Smooth muscle cell (in vitro differentiated cells): ENCODE measurements around the gene EXOSC5. TPM values are rescaled to one million over a fixed set of nuclear protein-coding genes. Genes with fewer than 3 reads are reported as not detected.

Source experiments
- DNase-seq: peaks from one replicate; lab custom pipeline; 2025; ENCODE audit not compliant: unreplicated experiment; lab: John Stamatoyannopoulos, UW
- H2AFZ ChIP-seq: fragments of 200-600 bp; sonication (generic); 2 replicates; pipeline ENCODE4 v1.6.0; 2016; ENCODE audit warnings: antibody characterized with exemption, low read depth, mild to moderate bottlenecking
- H3F3A ChIP-seq: fragments of 200-600 bp; sonication (generic); 2 replicates; pipeline ENCODE4 v1.6.0; 2017; ENCODE audit warnings: antibody characterized with exemption, low read depth
- H3K27ac ChIP-seq: fragments of 200-600 bp; sonication (generic); 2 replicates; pipeline ENCODE4 v1.5.1; 2016; ENCODE audit warnings: low read depth, mild to moderate bottlenecking
- H3K27me3 ChIP-seq: fragments of 200-600 bp; sonication (generic); 2 replicates; pipeline ENCODE4 v1.6.1; 2016; ENCODE audit warnings: low read depth, mild to moderate bottlenecking
- H3K36me3 ChIP-seq: fragments of 200-600 bp; sonication (generic); 2 replicates; pipeline ENCODE4 v1.5.1; 2016; ENCODE audit warnings: low read depth
- H3K4me1 ChIP-seq: fragments of 200-600 bp; sonication (generic); 2 replicates; pipeline ENCODE4 v1.5.1; 2016; ENCODE audit warnings: low read depth
- H3K4me2 ChIP-seq: fragments of 200-600 bp; sonication (generic); 2 replicates; pipeline ENCODE4 v1.6.0; 2016; ENCODE audit warnings: mild to moderate bottlenecking
- H3K4me3 ChIP-seq: fragments of 200-600 bp; sonication (generic); 2 replicates; pipeline ENCODE4 v1.5.1; 2016; ENCODE audit warnings: mild to moderate bottlenecking
- H3K79me2 ChIP-seq: fragments of 200-600 bp; sonication (generic); 2 replicates; pipeline ENCODE4 v1.6.0; 2016; ENCODE audit warnings: low read depth, mild to moderate bottlenecking
- H3K9ac ChIP-seq: fragments of 200-600 bp; sonication (generic); 2 replicates; pipeline ENCODE4 v1.6.0; 2016; ENCODE audit warnings: low read depth
- H3K9me3 ChIP-seq: fragments of 200-600 bp; sonication (generic); replicated peaks from 2 replicates; pipeline ENCODE4 v1.5.1; 2016; ENCODE audit warnings: low read depth
- H4K20me1 ChIP-seq: fragments of 200-600 bp; sonication (generic); 2 replicates; pipeline ENCODE4 v1.6.0; 2016; ENCODE audit warnings: low read depth
- CTCF ChIP-seq: fragments of 200-600 bp; sonication (generic); IDR thresholded peaks from 2 replicates; pipeline ENCODE4 v1.5.1; 2017; ENCODE audit warnings: borderline replicate concordance, mild to moderate bottlenecking, antibody characterized with exemption; ENCODE audit not compliant: insufficient read depth, poor library complexity, severe bottlenecking
- WGBS: methylation state at CpG from one replicate; pipeline ENCODE4 v1.1.7; 2016; ENCODE audit warnings: low lambda C conversion rate; 5-methylcytosine and 5-hydroxymethylcytosine counted together
- polyA plus RNA-seq: library from polyadenylated mRNA; unstranded; fragments of >200 nt; fragmentation: Nextera tagmentation; extraction: Ambion mirVana; gene quantifications from 2 replicates; pipeline ENCODE4 v1.2.1, GENCODE V29; 2016
- total RNA-seq: library from RNA; depleted of rRNA; stranded (reverse); fragments of >200 nt; gene quantifications from 2 replicates; pipeline ENCODE4 v1.2.3, GENCODE V29; 2014

Gene EXOSC5
- total and polyA plus RNA-seq, 2 experiments from 2014 or later, result 5.4 to 19.5 TPM

GRCh38 chr19:41414461-41414860, 17.3 kb upstream of the EXOSC5 start:
- H3K4me2 ChIP-seq, result no peak overlapping the region
- no peaks in the 10 kb centered on the region for H3K79me2 ChIP-seq
- H3K36me3 ChIP-seq, result no peaks in the 10 kb centered on the region
- H3K27ac ChIP-seq, result no peak overlapping the region
- no peaks in the 10 kb centered on the region for H3K4me1 ChIP-seq
- H3K27me3 ChIP-seq, result no peaks in the 10 kb centered on the region
- no peak overlapping the region for H2AFZ ChIP-seq
- H3F3A ChIP-seq, result no peaks in the 10 kb centered on the region
- WGBS, result 91% methylated on average over 9 of the region's 9 CpGs
- no peak overlapping the region for H3K9ac ChIP-seq
- DNase-seq, result no peak
- no peak overlapping the region for H3K4me3 ChIP-seq
- no peaks in the 10 kb centered on the region for H3K9me3 ChIP-seq
- H4K20me1 ChIP-seq, result no peaks in the 10 kb centered on the region
- no peak for TF ChIP-seq CTCF

DNA sequence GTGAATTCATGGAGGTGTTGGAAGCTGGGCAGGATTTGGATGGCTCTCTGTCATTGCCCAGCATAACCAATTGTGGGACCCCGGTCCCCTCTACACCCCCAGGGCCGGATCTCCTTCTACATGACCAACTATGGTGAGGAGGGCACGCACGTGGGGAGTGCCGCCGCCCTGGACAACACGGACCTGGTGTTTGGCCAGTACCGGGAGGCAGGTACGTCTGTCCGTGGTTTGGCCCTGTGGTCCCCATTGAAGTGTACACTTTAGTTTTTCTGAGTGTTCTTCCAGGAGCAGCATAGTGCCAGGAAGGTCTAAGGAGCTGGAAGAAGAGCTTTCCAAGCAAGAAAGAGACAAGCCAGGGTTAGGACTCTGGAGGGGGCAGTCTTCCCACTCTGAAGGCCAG, 16.8 kb upstream of the EXOSC5 start:
- no peaks in the 10 kb centered on the region for H3K9me3 ChIP-seq
- WGBS, result 96% methylated on average over 10 of the region's 10 CpGs

GRCh38 chr19:41412953-41413352, 15.8 kb upstream of the EXOSC5 start:
- Histone ChIP-seq H3K4me3 (no peak overlapping the region), H3F3A (no peaks in the 10 kb centered on the region), H3K36me3 (no peaks in the 10 kb centered on the region), H3K27ac (no peak overlapping the region), H3K9ac (no peak overlapping the region), H3K4me2 (no peak overlapping the region), H3K27me3 (no peaks in the 10 kb centered on the region), H3K79me2 (no peaks in the 10 kb centered on the region), H4K20me1 (peaks cover 8% of the 10 kb centered on the region), H3K4me1 (no peaks in the 10 kb centered on the region), H3K9me3 (no peaks in the 10 kb centered on the region), H2AFZ (no peak overlapping the region)
- WGBS, result 95% methylated on average over 5 of the region's 5 CpGs
- DNase-seq, result no peak
- TF ChIP-seq CTCF, result no peak

More for the DNA sequence above, 16.8 kb upstream of the EXOSC5 start:
- H2AFZ ChIP-seq, result no peak overlapping the region
- H3K27ac ChIP-seq, result no peak overlapping the region
- no peak overlapping the region for H3K4me2 ChIP-seq
- H3K79me2 ChIP-seq, result no peaks in the 10 kb centered on the region
- no peaks in the 10 kb centered on the region for H3F3A ChIP-seq
- H3K9ac ChIP-seq, result no peak overlapping the region
- DNase-seq, result no peak
- no peaks in the 10 kb centered on the region for H3K4me1 ChIP-seq
- no peak for TF ChIP-seq CTCF
- no peaks in the 10 kb centered on the region for H3K36me3 ChIP-seq
- H4K20me1 ChIP-seq, result peaks cover 4% of the 10 kb centered on the region
- no peaks in the 10 kb centered on the region for H3K27me3 ChIP-seq
- H3K4me3 ChIP-seq, result no peak overlapping the region

- H3K9ac ChIP-seq, result no peak overlapping the region
- no peak overlapping the region for H3K27ac ChIP-seq
- H3K4me3 ChIP-seq, result no peak overlapping the region
- no peaks in the 10 kb centered on the region for H3K9me3 ChIP-seq
- no peak for TF ChIP-seq CTCF
- 97% methylated on average over 11 of the region's 11 CpGs for WGBS
- H3K4me2 ChIP-seq, result no peak overlapping the region
- no peak for DNase-seq
- H3K36me3 ChIP-seq, result no peaks in the 10 kb centered on the region
- peaks cover 14% of the 10 kb centered on the region for H4K20me1 ChIP-seq
- no peaks in the 10 kb centered on the region for H3F3A ChIP-seq
- no peak overlapping the region for H2AFZ ChIP-seq
- H3K79me2 ChIP-seq, result no peaks in the 10 kb centered on the region
- no peaks in the 10 kb centered on the region for H3K27me3 ChIP-seq
- H3K4me1 ChIP-seq, result no peaks in the 10 kb centered on the region
Measured at GRCh38 chr19:41411968-41412265, 14.8 kb upstream of the EXOSC5 start.
